ENCODE measurements around the gene OR51V1.

Gene OR51V1

DNA sequence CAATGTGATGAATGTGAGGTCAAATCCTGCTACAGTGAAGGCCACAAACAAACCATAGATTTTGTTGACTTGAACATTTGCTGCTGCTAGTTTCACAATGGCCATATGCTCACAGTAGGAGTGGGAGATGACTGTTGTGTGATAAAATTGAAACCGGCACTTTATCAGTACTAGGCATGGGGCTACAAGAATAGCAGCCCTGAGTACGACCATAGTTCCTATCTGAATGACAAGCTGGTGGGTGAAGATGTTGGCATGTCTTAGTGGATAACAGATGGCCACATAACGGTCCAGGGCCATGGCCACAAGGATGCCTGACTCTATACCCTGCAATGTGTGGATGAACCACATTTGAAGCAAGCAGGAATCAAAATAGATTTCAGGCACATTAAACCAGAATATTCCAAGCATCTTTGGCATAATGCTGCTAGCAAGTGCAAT lies 48.7 kb downstream of the OR51V1 start:
- ChIA-PET CTCF (no interaction called here), POLR2A (no interaction called here)
- TF ChIP-seq, protein P1, sequence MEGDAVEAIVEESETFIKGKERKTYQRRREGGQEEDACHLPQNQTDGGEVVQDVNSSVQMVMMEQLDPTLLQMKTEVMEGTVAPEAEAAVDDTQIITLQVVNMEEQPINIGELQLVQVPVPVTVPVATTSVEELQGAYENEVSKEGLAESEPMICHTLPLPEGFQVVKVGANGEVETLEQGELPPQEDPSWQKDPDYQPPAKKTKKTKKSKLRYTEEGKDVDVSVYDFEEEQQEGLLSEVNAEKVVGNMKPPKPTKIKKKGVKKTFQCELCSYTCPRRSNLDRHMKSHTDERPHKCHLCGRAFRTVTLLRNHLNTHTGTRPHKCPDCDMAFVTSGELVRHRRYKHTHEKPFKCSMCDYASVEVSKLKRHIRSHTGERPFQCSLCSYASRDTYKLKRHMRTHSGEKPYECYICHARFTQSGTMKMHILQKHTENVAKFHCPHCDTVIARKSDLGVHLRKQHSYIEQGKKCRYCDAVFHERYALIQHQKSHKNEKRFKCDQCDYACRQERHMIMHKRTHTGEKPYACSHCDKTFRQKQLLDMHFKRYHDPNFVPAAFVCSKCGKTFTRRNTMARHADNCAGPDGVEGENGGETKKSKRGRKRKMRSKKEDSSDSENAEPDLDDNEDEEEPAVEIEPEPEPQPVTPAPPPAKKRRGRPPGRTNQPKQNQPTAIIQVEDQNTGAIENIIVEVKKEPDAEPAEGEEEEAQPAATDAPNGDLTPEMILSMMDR (IDR thresholded peaks at IDR 0.05; ENCODE audit: insufficient read depth, low read length, missing control alignments), result no peak
- no peak for DNase-seq (ENCODE audit: low read depth, low spot score)
- H3K4me3 ChIP-seq (ENCODE audit: low read depth, low read length), result no peak overlapping the region
